GF-D8 (cell line): ENCODE data around the gene SREBF1.

Source experiments
- DNase-seq: peaks from one replicate; lab custom pipeline; 2025; lab: John Stamatoyannopoulos, UW

Gene SREBF1

DNA sequence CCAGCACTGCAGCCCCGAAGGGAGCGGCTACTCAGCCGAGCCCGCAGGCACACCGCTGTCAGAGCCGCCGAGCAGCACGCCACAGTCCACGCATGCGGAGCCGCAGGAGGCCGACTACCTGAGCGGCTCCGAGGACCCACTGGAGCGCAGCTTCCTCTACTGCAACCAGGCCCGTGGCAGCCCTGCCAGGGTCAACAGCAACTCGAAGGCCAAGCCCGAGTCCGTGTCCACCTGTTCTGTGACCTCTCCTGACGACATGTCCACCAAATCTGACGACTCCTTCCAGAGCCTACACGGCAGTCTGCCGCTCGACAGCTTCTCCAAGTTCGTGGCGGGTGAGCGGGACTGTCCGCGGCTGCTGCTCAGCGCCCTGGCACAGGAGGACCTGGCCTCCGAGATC, 42.4 kb downstream of the SREBF1 start:
- no peak for DNase-seq

DNA sequence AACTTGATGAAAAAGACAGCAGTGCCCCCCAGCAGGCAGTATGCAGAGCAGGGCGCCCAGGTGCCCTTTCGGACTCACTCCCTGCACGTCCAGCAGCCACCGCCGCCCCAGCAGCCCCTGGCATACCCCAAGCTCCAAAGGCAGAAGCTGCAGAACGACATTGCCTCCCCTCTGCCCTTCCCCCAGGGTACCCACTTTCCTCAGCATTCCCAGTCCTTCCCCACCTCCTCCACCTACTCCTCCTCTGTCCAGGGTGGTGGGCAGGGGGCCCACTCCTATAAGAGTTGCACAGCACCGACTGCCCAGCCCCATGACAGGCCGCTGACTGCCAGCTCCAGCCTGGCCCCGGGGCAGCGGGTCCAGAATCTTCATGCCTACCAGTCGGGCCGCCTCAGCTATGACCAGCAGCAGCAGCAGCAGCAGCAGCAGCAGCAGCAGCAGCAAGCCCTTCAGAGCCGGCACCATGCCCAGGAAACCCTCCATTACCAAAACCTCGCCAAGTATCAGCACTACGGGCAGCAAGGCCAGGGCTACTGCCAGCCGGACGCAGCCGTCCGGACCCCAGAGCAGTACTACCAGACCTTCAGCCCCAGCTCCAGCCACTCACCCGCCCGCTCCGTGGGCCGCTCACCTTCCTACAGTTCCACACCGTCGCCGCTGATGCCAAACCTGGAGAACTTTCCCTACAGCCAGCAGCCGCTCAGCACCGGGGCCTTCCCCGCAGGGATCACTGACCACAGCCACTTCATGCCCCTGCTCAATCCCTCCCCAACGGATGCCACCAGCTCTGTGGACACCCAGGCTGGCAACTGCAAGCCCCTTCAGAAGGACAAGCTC, 43.2 kb downstream of the SREBF1 start:
- DNase-seq: no peak

DNA sequence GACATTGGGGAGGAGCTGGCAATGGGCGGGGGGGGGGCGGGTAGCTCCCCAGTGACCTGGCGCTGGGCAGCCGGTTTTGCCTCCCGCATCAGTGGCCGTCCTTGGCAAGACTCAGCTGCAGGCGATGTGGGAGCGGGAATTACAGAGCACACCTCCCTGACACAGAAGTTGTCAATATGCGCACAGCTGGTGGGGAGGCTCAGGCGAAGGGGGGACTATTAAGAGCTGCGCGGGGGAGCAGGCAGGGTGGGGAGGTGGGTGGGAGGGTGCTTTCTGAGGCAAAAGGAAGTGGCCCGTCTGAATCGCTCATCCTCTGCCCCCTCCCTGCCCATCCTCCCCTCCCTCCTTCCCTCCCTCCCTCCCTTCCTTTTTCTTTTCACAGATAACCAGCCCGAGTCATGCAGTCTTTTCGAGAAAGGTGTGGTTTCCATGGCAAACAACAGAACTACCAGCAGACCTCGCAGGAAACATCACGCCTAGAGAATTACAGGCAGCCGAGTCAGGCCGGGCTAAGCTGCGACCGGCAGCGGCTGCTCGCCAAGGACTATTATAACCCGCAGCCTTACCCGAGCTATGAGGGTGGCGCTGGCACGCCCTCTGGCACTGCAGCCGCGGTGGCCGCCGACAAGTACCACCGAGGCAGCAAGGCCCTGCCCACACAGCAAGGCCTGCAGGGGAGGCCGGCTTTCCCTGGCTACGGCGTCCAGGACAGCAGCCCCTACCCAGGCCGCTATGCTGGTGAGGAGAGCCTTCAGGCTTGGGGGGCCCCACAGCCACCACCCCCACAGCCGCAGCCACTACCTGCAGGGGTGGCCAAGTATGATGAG, 44.0 kb downstream of the SREBF1 start:
- no peak for DNase-seq

DNA sequence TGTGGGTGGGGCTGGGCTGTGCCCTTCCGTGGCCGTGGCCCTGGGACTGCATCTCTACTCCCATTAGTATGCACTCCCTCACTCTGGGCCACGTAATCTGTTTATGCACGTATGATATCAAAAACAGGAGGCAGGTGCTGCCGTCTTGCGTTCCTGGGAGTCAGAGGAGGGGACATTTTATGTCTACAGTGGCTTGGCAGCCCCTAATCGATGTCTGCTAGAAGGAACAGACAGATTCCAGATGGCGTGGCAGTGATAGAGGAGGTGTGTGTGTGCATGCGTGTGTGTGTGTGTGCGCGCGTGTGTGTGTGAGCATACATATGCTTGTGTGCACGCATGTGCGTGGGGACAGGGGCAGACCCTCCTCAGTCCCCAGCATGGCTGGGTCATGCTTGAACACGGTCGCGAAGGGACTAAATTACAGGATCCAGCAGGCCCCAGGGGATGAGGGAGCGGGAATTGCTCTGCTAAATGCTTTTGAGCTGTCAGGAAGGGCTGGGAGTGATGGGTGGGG, 44.7 kb downstream of the SREBF1 start:
- DNase-seq: no peak

DNA sequence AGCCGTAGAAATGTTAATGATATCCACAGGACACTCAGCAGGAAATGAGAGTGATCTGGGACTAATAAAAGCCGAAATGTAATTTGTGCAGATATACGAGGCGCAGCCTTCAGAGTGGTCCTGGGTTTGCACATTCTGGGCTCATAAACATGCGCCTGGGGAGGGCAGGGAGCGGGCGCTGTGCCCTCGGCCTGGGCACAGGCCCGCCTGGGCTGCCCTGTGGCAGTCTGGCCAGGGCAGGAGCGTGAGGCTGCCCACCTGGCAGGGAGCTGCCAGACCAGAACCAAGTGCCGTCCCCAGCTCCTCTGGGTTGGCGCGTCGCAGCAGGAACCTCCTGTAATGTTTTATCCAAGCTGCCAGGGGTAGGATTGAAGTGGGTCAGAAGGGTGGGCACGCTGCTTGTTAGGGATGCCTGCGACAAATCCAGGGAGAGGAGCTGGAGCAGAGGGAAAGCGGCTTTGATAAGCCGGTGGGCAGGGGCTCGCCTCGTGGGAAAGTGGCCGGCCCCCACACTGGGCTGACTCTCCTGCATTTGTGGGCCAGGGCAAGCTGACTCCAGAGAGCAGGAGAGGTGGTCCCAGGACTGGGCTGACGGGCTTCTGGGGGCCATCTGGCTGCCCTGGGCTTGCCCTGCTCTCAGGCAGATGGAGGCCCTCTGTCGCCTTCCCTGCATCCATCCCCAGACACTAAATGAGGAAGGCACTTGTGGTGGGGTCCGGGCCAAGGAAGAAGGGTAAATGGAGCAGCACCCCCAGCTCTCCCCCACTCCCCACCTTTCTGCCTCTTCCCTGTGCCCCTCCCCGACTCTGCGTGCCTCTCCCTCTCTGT, 45.9 kb downstream of the SREBF1 start:
- DNase-seq: no peak

DNA sequence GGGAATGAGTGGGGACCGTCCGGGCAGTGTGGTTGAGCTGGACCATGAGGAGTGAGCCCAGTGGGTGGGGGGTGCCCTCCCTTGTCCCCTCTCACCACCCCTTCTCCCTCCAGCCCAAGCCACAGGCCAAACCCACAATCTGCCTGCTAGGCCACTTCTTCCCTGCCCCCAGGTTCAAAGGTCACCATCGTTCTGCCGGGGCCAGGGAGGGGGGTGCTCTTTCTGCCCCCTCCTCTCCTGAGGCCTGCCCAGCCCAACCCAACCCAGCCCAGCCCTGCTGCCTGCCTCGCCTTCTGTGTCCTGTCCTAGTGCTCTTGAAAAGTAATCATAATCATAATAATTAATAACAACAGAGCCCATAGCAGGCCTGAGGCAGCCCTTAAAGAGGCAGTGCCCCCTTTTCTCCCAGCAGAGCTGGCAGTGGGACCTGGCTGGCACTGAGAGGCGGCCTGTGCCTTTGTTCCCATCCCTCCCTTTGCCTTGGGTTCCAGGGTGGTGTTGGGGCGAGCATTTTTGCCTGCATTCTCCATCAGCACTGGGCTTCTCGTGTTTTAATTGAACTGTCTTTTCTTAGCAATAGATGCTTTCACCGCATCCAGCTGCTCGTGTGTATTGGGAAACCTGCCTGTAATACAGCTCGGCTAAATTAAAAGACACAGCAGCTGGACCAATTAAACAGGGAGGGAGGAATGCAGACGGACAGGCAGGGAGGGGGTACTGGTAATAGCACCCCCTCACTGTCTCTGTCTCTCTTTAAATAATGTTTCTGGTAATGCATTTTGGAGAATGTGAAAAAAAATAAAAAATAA, 46.8 kb downstream of the SREBF1 start:
- DNase-seq: no peak

DNA sequence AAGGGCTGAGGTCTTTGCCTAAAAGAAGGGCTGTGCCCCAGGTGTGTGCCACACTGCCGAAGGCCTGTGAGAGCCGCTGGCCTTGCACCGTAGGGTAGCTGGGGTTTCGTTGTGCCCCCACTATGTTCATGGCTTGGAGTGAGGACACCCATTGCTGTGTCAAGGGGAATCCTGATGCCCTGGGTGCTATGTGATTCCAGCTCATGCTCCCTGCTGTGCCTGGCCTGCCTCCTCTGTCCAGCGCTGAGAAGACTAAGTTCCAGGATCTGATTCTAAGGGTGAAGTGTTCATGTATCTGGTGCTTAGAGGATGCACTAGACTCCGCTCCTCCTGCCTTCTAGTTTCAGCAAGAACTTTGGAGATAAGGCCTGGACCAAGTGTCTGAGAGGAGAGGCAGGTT, 47.4 kb downstream of the SREBF1 start:
- DNase-seq: no peak

DNA sequence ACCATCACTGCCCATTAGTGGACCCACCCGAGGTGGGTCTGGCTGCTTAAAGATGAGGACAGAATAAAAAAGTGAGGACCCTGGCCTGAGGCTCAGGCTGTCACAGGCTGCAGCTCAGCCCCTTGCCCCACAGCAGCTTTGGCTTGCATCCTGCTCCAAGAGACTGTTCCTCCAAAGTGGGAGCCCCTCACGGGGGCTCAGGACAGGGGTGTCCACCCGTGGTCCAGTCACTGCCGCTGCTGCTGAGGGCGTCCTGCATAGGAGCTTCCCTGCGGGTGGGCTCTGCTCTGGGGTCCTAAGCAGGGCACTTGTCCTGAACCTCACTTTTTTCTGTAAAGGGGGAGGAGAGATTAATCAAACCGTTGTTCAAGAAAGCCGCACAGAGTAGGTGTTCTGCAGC, 47.8 kb downstream of the SREBF1 start:
- DNase-seq: no peak

DNA sequence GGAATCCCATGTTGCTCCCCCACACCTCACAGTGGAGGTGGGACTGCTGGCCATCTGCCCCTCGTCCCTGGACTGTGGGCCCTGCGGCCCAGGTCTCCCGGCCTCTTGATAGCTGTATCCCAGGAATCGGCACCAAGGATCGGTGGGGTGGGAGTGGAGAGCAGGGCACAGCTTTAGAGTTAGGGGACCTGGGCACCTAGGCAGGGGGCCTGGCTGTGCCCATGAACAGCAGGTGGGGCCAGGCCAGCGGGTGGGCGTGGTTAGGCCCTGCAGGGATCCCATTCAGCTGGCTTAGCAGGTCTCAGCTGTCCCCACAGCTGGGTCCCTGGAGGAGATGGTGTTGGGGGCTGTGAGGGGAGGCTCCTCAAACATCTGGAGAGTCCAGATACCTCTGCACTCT, 49.2 kb downstream of the SREBF1 start:
- DNase-seq: no peak

DNA sequence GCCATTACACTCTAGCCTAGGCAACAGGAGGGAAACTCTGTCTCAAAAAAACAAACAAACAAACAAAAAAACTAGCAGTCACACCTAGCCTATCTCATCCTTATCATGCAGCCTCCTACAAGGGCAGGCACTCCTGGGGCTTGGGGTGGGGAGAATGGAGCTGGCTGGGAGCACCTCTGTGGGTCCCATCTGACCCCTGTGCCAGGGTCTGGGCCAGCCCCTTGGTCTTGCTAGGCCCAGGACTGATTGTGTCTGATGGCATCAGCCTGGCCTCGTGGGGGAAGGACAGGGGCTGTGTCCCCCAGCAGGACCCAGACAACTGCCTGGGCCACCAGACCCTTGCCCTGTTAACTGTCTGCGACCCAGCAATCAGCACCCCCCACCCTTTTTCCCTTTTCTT, 49.8 kb downstream of the SREBF1 start:
- no peak for DNase-seq

DNA sequence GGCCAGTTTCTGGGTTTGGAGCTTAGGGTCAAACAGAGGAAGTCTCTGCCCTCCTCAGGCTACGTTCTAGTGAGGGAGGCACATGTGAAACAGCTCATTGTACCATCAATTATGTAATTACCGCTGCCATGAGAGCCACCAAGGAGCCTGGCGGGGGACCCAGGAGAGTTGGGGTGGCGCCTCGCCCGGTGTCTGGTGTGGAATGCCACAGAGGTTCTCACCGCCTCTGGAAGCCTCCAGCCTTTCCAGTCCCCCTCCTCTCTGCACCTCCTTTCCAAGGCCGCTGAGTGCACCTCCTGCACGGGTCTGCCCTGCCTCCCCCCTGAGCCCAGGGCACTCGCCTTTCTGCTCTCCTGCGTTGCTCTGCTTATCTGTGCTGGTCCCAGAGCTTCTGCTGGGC, 51.4 kb downstream of the SREBF1 start:
- no peak for DNase-seq

DNA sequence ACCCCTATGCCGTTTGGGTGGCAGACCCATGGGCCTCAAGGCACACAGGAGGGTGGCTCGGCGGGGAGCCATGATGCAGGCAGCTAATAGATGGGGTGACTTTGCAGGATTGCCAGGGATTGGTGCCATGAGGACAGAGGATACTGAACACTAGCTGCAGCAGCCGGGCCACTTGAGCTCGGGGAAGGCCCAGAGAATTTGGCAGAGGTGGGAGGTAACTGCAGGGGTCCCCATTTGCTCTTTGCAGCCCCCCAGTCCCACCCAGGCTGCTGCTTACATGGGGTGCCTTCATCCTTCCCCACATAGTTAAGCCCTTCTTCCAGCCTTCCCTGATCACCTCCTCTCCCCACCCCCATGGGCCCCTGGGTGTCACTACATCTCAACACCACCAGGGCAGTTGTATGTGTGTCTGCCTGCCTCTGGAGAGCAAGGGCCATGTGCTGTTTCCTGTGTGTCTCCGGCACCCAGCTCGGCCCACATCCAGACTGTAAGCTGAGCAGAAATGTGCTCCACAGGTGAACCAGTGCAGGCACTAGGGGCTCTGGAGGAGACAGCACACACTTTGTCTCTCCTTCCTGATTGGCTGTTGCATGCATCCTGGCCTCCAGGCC, 52.0 kb downstream of the SREBF1 start:
- DNase-seq: no peak

DNA sequence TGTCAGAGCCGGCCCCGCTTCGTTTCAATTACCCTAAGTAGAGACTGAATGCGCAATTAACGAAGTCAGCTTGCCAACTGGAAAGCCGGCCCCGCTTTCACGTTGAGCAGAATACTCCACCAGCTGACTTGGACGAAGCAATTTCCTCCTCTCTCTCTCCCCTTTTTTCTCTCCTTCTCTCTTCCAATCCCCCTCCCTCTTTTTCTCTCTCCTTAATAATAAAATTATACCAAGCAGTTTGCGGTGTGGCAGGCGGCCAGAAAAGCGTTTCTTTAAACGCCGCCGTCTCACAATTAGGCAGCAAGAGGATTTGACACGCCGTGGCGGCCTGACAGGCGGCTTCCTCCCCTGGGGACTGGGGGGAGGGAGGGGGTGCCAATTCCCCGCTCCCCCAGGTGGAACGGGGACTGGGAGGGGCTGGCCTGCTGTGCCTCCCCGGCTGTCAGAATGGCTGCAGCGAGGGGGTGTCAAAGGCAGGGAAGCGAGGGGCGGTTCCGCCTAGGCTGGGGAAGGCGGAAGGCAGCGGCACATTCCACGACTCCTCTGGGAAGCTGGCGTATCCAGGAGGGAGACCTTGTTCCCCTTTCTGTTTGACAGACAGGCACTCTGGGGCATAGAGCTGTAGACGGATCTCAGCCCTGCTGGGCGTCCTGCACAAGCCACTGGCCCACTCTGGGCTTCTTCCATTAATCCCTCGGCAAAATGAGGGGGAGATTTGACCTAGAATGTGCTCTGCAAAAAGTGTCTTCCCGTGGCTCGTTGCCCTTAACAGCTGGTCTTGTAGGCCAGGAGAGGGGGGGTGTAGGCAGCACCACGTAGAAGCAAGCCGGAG, 52.7 kb downstream of the SREBF1 start:
- DNase-seq: no peak

DNA sequence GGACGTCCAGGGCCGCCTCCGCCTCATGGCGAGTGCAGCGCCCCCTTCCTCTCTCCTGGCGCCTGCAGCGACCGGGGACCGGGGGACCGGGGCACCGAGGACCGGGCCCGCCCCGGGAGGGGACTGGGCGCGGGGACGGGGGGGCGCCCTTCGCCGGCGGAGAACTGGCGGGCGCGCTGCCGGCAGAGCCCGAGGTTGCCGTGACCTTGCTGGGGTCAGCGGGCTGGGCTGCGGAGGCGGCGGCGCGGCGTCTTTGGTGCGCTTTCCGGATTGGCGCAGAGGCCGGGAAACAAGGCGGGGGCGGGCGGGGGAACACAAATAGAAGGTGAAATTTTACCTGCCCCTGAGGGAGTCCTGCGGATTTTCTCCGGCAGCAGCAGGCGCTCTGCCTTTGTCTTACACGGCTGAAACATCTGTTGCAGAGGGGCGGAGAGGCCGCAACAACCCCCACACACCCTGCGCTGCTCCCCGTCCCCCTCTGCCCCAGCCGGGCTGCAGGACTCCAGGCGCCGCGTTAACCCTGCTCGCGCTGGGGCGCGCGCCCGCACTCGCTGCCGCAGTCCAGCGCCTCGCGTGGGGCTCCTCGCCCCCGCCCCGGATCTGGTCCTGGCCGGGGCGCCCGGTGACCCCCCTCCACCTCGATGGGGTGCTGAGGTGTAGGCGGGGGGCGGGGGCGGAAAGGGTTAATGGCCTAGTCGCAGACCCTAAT, 53.5 kb downstream of the SREBF1 start:
- no peak for DNase-seq

DNA sequence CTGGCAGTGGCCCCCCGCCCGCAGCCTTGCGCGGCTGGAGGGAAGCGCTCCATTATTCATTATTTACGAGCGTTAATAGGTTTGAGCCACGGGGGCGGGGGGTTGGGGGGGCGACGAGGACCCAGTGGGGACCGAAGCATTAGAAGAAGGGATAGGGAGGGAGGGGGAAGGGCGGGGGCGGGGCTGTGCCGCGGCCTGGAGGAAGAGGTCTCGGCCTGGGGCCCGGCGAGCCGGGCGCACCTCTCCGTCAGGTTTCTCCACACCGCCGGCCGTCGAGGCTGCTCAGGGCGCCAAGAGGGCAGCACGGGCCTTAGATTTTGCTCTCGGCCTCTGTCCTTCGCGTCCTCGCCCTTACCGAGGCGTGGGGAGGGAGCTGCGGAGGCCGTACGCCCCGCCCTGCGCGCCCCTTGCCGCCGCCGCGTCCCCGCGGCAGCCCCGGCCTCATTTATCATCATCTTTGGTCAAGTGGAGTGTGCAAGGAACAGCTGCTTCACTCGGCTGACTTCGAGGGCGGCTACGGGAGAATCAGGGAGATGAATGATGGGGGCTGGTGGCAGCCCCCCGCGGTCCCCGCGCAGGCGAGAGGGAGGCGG, 54.2 kb downstream of the SREBF1 start:
- no peak for DNase-seq

DNA sequence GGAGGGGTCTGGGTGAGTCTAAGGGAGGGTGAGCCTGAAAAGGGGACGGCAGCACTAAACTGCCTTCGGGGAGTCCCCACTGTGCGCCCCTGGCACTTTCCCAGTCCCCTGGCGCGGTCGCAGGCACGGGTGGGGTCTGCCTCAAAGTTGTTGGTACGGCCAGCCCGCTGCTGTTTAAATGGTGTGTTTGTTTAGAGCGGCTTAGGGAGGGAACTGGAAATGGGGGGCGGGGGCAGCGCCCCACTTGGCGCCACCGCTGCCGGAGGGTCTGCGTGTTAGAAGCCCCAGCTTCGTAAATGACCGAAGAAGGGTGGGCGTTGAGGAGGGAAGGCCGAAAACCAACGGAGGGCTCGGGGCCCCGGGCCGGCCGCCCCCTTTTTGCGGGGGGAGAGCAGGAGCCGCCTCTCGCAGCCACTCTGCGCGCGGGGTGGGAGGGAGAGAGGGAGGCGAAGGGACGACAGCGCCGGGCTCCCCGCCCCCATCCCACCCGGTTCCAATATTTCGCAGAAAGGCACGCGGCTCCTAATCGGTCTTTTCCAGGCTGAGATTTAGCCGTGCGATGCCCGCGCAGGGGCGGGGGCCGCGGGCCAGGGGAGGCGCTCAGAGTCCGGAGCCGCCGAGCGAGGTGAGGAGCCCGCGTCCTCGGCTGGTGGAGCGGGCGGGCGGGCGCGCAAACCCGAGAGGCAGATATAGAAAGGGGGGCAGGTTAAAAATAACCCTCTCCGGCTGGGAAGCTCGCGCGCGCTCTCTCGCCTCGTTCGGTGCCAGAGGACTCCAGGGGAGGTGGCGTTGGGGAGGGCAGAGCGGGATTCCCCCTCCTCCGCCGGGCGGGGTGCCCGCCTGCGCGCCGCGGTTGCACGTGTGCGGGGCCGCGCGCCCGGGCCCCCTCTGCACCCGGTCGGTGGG, 54.9 kb downstream of the SREBF1 start:
- no peak for DNase-seq

DNA sequence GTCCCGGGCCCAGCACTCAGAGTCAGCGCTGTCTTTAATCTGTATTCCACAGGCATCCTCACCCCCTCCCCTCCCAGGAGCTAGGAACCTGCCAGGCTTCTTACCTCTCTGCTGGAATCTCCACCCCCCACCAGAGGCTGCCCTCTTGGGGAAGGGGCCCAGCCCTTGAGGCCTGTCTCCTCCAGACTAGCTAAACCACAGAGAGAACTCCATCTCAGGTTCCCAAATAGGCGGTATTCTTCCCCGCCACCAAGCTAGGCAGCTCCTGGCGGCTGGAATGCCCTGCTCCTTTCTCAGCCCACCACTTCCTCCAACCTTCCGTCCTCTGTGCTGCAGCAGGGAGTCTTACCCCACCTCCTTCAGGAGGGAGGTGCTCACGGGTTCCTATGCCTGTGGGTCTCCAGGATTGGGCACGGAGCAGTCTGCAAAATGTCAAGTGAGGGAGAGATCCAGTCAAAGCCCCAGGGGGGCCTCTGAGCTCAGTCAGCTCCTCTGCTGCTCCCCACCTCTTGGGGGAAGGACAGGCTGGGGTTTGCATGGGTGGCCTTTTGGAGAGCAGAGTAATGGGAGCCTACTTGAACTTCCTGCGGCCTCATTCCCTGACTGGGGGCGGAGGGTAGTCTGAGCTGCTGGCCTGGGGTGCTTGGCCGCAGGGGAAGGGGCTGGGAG, 55.7 kb downstream of the SREBF1 start:
- no peak for DNase-seq
